Activated T-helper 2 cell treated with anti-CD3 and anti-CD28 coated beads, Interferon-gamma antibody, Interleukin-2, Interleukin-4, amounts not matched to agents 10 μg/mL and 5 μg/mL and 100 μg/mL, durations not matched to agents 14 hours and 24 hours and 36 hours (primary cell): ENCODE data around the gene ZDHHC1. TPM values are rescaled to one million over a fixed set of nuclear protein-coding genes. Genes with fewer than 3 reads are reported as not detected.
"Not testable (repeated sequence)": the region's sequence is repeated elsewhere in the genome, so short reads cannot be mapped to it uniquely, and the experiment has no call there.

Source experiments
- DNase-seq: peaks from one replicate; pipeline ENCODE4 v3.0.0; 2021; ENCODE audit warnings: low spot score
- H3K27ac Mint-ChIP-seq: one replicate; pipeline ENCODE4 v1.8.0; 2021; ENCODE audit warnings: mixed read lengths
- H3K27me3 Mint-ChIP-seq: one replicate; pipeline ENCODE4 v1.8.0; 2021; ENCODE audit warnings: low read depth, mixed read lengths
- H3K36me3 Mint-ChIP-seq: one replicate; pipeline ENCODE4 v1.8.0; 2021; ENCODE audit warnings: low read depth, mixed read lengths
- H3K4me1 Mint-ChIP-seq: one replicate; pipeline ENCODE4 v1.8.0; 2021; ENCODE audit warnings: low read depth, mixed read lengths
- H3K4me3 Mint-ChIP-seq: one replicate; pipeline ENCODE4 v1.8.0; 2021; ENCODE audit warnings: low read depth, mild to moderate bottlenecking, moderate library complexity, mixed read lengths
- H3K9me3 Mint-ChIP-seq: one replicate; pipeline ENCODE4 v1.8.0; 2021; ENCODE audit warnings: mixed read lengths
- intact Hi-C: fragments of 100-400 bp; cut with micrococcal nuclease; formaldehyde crosslinking; loops from one replicate; pipeline ENCODE4 v1.15.1; 2023
- total RNA-seq: library from RNA; stranded (reverse); gene quantifications from 2 replicates; pipeline ENCODE4 v1.2.3, GENCODE V29; 2022

Gene ZDHHC1
- total RNA-seq, 1 donor from 2014 or later: 1.4 TPM

- intact Hi-C loops: no loop called here
- no peak overlapping the region for H3K27ac Mint-ChIP-seq
- peaks cover 4% of the 10 kb centered on the region for H3K4me1 Mint-ChIP-seq
- H3K4me3 Mint-ChIP-seq: no peak overlapping the region
- H3K9me3 Mint-ChIP-seq: no peaks in the 10 kb centered on the region
- no peaks in the 10 kb centered on the region for H3K36me3 Mint-ChIP-seq
- no peak for DNase-seq
- peaks cover 44% of the 10 kb centered on the region for H3K27me3 Mint-ChIP-seq
Observed at GRCh38 chr16:67390816-67391423, 25.4 kb downstream of the ZDHHC1 start.

GRCh38 chr16:67389911-67390815 is 26.1 kb downstream of the ZDHHC1 start:
- Mint-ChIP-seq H3K27me3 (peaks cover 44% of the 10 kb centered on the region), H3K27ac (no peak overlapping the region), H3K4me3 (no peak overlapping the region), H3K9me3 (no peaks in the 10 kb centered on the region), H3K36me3 (no peaks in the 10 kb centered on the region), H3K4me1 (peaks cover 6% of the 10 kb centered on the region)
- intact Hi-C loops: no loop called here
- no peak for DNase-seq

- no peaks in the 10 kb centered on the region for H3K9me3 Mint-ChIP-seq
- no peaks in the 10 kb centered on the region for H3K36me3 Mint-ChIP-seq
- intact Hi-C loops: no loop called here
- H3K27me3 Mint-ChIP-seq: peaks cover 36% of the 10 kb centered on the region
- peaks cover 3% of the 10 kb centered on the region for H3K4me1 Mint-ChIP-seq
- H3K27ac Mint-ChIP-seq: no peak overlapping the region
- H3K4me3 Mint-ChIP-seq: no peak overlapping the region
- DNase-seq: no peak
Observed at GRCh38 chr16:67388591-67388990, 27.7 kb downstream of the ZDHHC1 start.

GRCh38 chr16:67388191-67388590 is 28.1 kb downstream of the ZDHHC1 start:
- intact Hi-C loops: no loop called here
- Mint-ChIP-seq H3K4me3 (no peak overlapping the region), H3K27me3 (peaks cover 34% of the 10 kb centered on the region), H3K27ac (no peak overlapping the region), H3K36me3 (no peaks in the 10 kb centered on the region), H3K4me1 (peaks cover 3% of the 10 kb centered on the region), H3K9me3 (no peaks in the 10 kb centered on the region)
- DNase-seq: no peak

GRCh38 chr16:67387479-67388079 is 28.7 kb downstream of the ZDHHC1 start:
- no peak overlapping the region for H3K4me3 Mint-ChIP-seq
- H3K27me3 Mint-ChIP-seq: peaks cover 32% of the 10 kb centered on the region
- intact Hi-C loops: no loop called here
- H3K27ac Mint-ChIP-seq: no peak overlapping the region
- peaks cover 3% of the 10 kb centered on the region for H3K4me1 Mint-ChIP-seq
- DNase-seq: no peak
- no peaks in the 10 kb centered on the region for H3K9me3 Mint-ChIP-seq
- no peaks in the 10 kb centered on the region for H3K36me3 Mint-ChIP-seq

GRCh38 chr16:67386861-67387455 is 29.3 kb downstream of the ZDHHC1 start:
- no peaks in the 10 kb centered on the region for H3K9me3 Mint-ChIP-seq
- H3K36me3 Mint-ChIP-seq: no peaks in the 10 kb centered on the region
- peaks cover 3% of the 10 kb centered on the region for H3K4me1 Mint-ChIP-seq
- intact Hi-C loops: no loop called here
- peaks cover 31% of the 10 kb centered on the region for H3K27me3 Mint-ChIP-seq
- H3K27ac Mint-ChIP-seq: no peak overlapping the region
- no peak for DNase-seq
- H3K4me3 Mint-ChIP-seq: no peak overlapping the region

GRCh38 chr16:67384778-67385510 is 31.3 kb downstream of the ZDHHC1 start:
- no peak for DNase-seq
- Mint-ChIP-seq H3K36me3 (no peaks in the 10 kb centered on the region), H3K27ac (no peak overlapping the region), H3K4me1 (peaks cover 3% of the 10 kb centered on the region), H3K9me3 (no peaks in the 10 kb centered on the region), H3K27me3 (peaks cover 25% of the 10 kb centered on the region), H3K4me3 (no peak overlapping the region)
- intact Hi-C loops: no loop called here

GRCh38 chr16:67383284-67383683 is 33.0 kb downstream of the ZDHHC1 start:
- intact Hi-C loops: no loop called here
- Mint-ChIP-seq H3K4me1 (peaks cover 3% of the 10 kb centered on the region), H3K36me3 (no peaks in the 10 kb centered on the region), H3K27me3 (peaks cover 22% of the 10 kb centered on the region), H3K9me3 (no peaks in the 10 kb centered on the region), H3K27ac (no peak overlapping the region), H3K4me3 (no peak overlapping the region)
- DNase-seq: no peak

GRCh38 chr16:67378642-67379041 is 37.6 kb downstream of the ZDHHC1 start:
- DNase-seq: no peak
- Mint-ChIP-seq H3K27ac (no peak overlapping the region), H3K27me3 (peaks cover 11% of the 10 kb centered on the region), H3K9me3 (no peaks in the 10 kb centered on the region), H3K4me3 (no peak overlapping the region), H3K36me3 (no peaks in the 10 kb centered on the region), H3K4me1 (no peaks in the 10 kb centered on the region)
- intact Hi-C loops: no loop called here

GRCh38 chr16:67376012-67376411 is 40.3 kb downstream of the ZDHHC1 start:
- not testable (repeated sequence) for H3K9me3 Mint-ChIP-seq, H3K4me1 Mint-ChIP-seq

GRCh38 chr16:67372664-67373063 is 43.6 kb downstream of the ZDHHC1 start:
- no peak for DNase-seq
- intact Hi-C loops: no loop called here
- Mint-ChIP-seq H3K4me1 (no peaks in the 10 kb centered on the region), H3K9me3 (no peaks in the 10 kb centered on the region), H3K27me3 (peaks cover 5% of the 10 kb centered on the region), H3K36me3 (no peaks in the 10 kb centered on the region), H3K27ac (no peak overlapping the region), H3K4me3 (no peak overlapping the region)

More at GRCh38 chr16:67376012-67376411, 40.3 kb downstream of the ZDHHC1 start:
- H3K27me3 Mint-ChIP-seq, H3K4me3 Mint-ChIP-seq, H3K36me3 Mint-ChIP-seq, intact Hi-C loops, H3K27ac Mint-ChIP-seq, DNase-seq: not testable (repeated sequence)

- H3K4me3 Mint-ChIP-seq: no peak overlapping the region
- H3K9me3 Mint-ChIP-seq: no peaks in the 10 kb centered on the region
- no peaks in the 10 kb centered on the region for H3K36me3 Mint-ChIP-seq
- no peaks in the 10 kb centered on the region for H3K4me1 Mint-ChIP-seq
- H3K27ac Mint-ChIP-seq: no peak overlapping the region
- no peak for DNase-seq
- intact Hi-C loops: no loop called here
- peaks cover 1% of the 10 kb centered on the region for H3K27me3 Mint-ChIP-seq
Observed at GRCh38 chr16:67370661-67371060, 45.6 kb downstream of the ZDHHC1 start.
